Stomach (tissue), 4 donors: ENCODE results near the gene VGLL4.

Experiments used
- POLR2A ChIP-seq, 4 donors: fragments of 450-650 bp; IDR thresholded peaks; one replicate each; pipeline ENCODE4 v1.6.1; 2016; ENCODE audit warnings: antibody characterized with exemption in 4 of 4, control low read depth in 2 of 4, mild to moderate bottlenecking in 1 of 4, moderate library complexity in 1 of 4
- TF ChIP-seq, protein P1 (sequence below), 7 experiments: fragments of 450-650 bp in 4 of 7; fragments of 200-600 bp in 3 of 7; sonication (generic) in 3 of 7; IDR thresholded peaks; one replicate each; pipeline ENCODE4 v1.5.1; 2016 to 2019; ENCODE audit warnings: antibody characterized with exemption in 7 of 7, control low read depth in 2 of 7, mild to moderate bottlenecking in 1 of 7

DNA sequence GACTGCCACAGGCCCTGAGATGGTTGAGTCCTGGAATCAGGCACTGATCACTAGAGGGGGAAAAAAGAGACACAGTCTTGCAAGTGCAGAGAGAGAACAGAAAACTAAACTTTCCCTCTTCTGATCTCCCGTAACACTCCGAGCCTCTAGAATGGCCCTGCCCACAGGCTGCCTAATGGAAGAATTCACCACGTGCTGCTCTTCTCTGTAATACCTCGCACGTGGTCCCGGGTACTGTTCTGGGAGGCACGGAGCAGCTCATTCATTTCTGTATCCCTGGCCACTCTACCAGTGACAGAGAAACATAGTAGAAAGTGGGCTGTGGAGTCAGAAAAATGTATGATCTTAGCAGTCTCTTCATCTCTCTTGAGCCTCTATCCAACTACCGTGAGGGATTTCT is 30.4 kb downstream of the VGLL4 start:
- TF ChIP-seq, protein P1, sequence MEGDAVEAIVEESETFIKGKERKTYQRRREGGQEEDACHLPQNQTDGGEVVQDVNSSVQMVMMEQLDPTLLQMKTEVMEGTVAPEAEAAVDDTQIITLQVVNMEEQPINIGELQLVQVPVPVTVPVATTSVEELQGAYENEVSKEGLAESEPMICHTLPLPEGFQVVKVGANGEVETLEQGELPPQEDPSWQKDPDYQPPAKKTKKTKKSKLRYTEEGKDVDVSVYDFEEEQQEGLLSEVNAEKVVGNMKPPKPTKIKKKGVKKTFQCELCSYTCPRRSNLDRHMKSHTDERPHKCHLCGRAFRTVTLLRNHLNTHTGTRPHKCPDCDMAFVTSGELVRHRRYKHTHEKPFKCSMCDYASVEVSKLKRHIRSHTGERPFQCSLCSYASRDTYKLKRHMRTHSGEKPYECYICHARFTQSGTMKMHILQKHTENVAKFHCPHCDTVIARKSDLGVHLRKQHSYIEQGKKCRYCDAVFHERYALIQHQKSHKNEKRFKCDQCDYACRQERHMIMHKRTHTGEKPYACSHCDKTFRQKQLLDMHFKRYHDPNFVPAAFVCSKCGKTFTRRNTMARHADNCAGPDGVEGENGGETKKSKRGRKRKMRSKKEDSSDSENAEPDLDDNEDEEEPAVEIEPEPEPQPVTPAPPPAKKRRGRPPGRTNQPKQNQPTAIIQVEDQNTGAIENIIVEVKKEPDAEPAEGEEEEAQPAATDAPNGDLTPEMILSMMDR (IDR thresholded peaks at IDR 0.05) = no peak
- TF ChIP-seq POLR2A (IDR thresholded peaks at IDR 0.05) = no peak
